ENCODE results near the gene PDE4D. TPM values are rescaled to one million over a fixed set of nuclear protein-coding genes. Genes with fewer than 3 reads are reported as not detected.

Gene PDE4D
- total RNA-seq, 1 donor from 2014 or later, result 28.2 TPM

- TF ChIP-seq CTCF (IDR thresholded peaks at IDR 0.05), result no peak
- ChIA-PET POLR2A (no interaction called here), CTCF (no interaction called here)
- no peaks in the 10 kb centered on the region for H3K27me3 Mint-ChIP-seq
- H3K9me3 Mint-ChIP-seq, result no peaks in the 10 kb centered on the region
- no peak overlapping the region for H3K4me3 Mint-ChIP-seq
- ATAC-seq (ENCODE audit: low read depth) (no peak), DNase-seq (no peak)
- H3K27ac Mint-ChIP-seq, result no peak overlapping the region
- no peaks in the 10 kb centered on the region for H3K36me3 Mint-ChIP-seq (ENCODE audit: low read depth)
- no peaks in the 10 kb centered on the region for H3K4me1 Mint-ChIP-seq
- intact Hi-C loops (cut with micrococcal nuclease), result no loop called here
Measured at GRCh38 chr5:59002162-59002825, 891.2 kb downstream of the PDE4D start.

GRCh38 chr5:59001716-59002115 is 891.8 kb downstream of the PDE4D start:
- no peak for DNase-seq
- H3K36me3 Mint-ChIP-seq (ENCODE audit: low read depth), result no peaks in the 10 kb centered on the region
- no peaks in the 10 kb centered on the region for H3K9me3 Mint-ChIP-seq
- TF ChIP-seq CTCF (IDR thresholded peaks at IDR 0.05), result no peak
- no peak overlapping the region for H3K4me3 Mint-ChIP-seq
- ATAC-seq (ENCODE audit: low read depth), result no peak
- CTCF ChIA-PET, result no interaction called here
- H3K4me1 Mint-ChIP-seq, result no peaks in the 10 kb centered on the region
- H3K27ac Mint-ChIP-seq, result no peak overlapping the region
- intact Hi-C loops (cut with micrococcal nuclease), result no loop called here
- H3K27me3 Mint-ChIP-seq, result no peaks in the 10 kb centered on the region
- POLR2A ChIA-PET, result no interaction called here

GRCh38 chr5:59001154-59001553 is 892.4 kb downstream of the PDE4D start:
- ATAC-seq (ENCODE audit: low read depth) (no peak), DNase-seq (no peak)
- Mint-ChIP-seq H3K4me3 (no peak overlapping the region), H3K4me1 (no peaks in the 10 kb centered on the region), H3K9me3 (no peaks in the 10 kb centered on the region), H3K27me3 (no peaks in the 10 kb centered on the region), H3K27ac (no peak overlapping the region), H3K36me3 (ENCODE audit: low read depth) (no peaks in the 10 kb centered on the region)
- CTCF ChIA-PET, result no interaction called here
- TF ChIP-seq CTCF (IDR thresholded peaks at IDR 0.05), result no peak
- intact Hi-C loops (cut with micrococcal nuclease), result no loop called here
- POLR2A ChIA-PET, result no interaction called here

GRCh38 chr5:59000211-59000610 is 893.3 kb downstream of the PDE4D start:
- ChIA-PET POLR2A (no interaction called here), CTCF (no interaction called here)
- Mint-ChIP-seq H3K27ac (no peak overlapping the region), H3K9me3 (no peaks in the 10 kb centered on the region), H3K27me3 (no peaks in the 10 kb centered on the region), H3K36me3 (ENCODE audit: low read depth) (no peaks in the 10 kb centered on the region), H3K4me3 (no peak overlapping the region), H3K4me1 (no peaks in the 10 kb centered on the region)
- no peak for DNase-seq
- intact Hi-C loops (cut with micrococcal nuclease), result no loop called here
- TF ChIP-seq CTCF (IDR thresholded peaks at IDR 0.05), result no peak
- no peak for ATAC-seq (ENCODE audit: low read depth)

- Mint-ChIP-seq H3K4me1 (no peaks in the 10 kb centered on the region), H3K4me3 (no peak overlapping the region), H3K27me3 (no peaks in the 10 kb centered on the region), H3K9me3 (no peaks in the 10 kb centered on the region), H3K27ac (no peak overlapping the region), H3K36me3 (ENCODE audit: low read depth) (no peaks in the 10 kb centered on the region)
- CTCF ChIA-PET, result no interaction called here
- intact Hi-C loops (cut with micrococcal nuclease), result no loop called here
- DNase-seq (no peak), ATAC-seq (ENCODE audit: low read depth) (no peak)
- POLR2A ChIA-PET, result no interaction called here
- TF ChIP-seq CTCF (IDR thresholded peaks at IDR 0.05), result no peak
Measured at GRCh38 chr5:58999804-59000203, 893.7 kb downstream of the PDE4D start.
